CD4-positive, alpha-beta memory T cell (primary cell): ENCODE results near the gene PRMT1. TPM values are rescaled to one million over a fixed set of nuclear protein-coding genes. Genes with fewer than 3 reads are reported as not detected.
A peak's percentile ranks its signal among the peaks of the same experiment; 100 is the strongest.

ENCODE experiments used
- CTCF ChIA-PET: fragments of 350-600 bp; sonication (Branson Sonifier 250); formaldehyde crosslinking; loops from one replicate; lab custom pipeline; 2021; ENCODE audit warnings: inconsistent platforms; ENCODE audit not compliant: partially characterized antibody; lab: Charles Lee
- POLR2A ChIA-PET: fragments of 350-600 bp; sonication (Branson Sonifier 250); formaldehyde crosslinking; loops from one replicate; lab custom pipeline; 2021; ENCODE audit not compliant: partially characterized antibody; lab: Charles Lee
- DNase-seq, 5 donors: peaks; one replicate each; pipeline versions ENCODE4 v3.0.0 to v3.0.0-alpha.2; 2020 to 2022; ENCODE audit warnings: mixed read lengths in 1 of 5
- H3K27ac ChIP-seq: one replicate; pipeline ENCODE4 v1.7.0; 2013; ENCODE audit warnings: low read depth, low read length
- H3K27me3 ChIP-seq: 2 replicates; pipeline ENCODE4 v1.7.0; 2013; ENCODE audit warnings: mild to moderate bottlenecking, low read length, moderate library complexity; ENCODE audit not compliant: insufficient read depth
- H3K36me3 ChIP-seq: 2 replicates; pipeline ENCODE4 v1.7.0; 2013; ENCODE audit warnings: mild to moderate bottlenecking, low read length, moderate library complexity; ENCODE audit not compliant: insufficient read depth
- H3K4me1 ChIP-seq: 2 replicates; pipeline ENCODE4 v1.7.0; 2013; ENCODE audit warnings: mild to moderate bottlenecking, low read length, moderate library complexity; ENCODE audit not compliant: insufficient read depth
- H3K4me3 ChIP-seq, 2 donors: one replicate each; pipeline ENCODE4 v1.7.0; 2013; ENCODE audit warnings: low read length in 2 of 2, mild to moderate bottlenecking in 1 of 2
- H3K9me3 ChIP-seq, 2 donors: one replicate each; pipeline ENCODE4 v1.7.0; 2013; ENCODE audit warnings: low read length in 2 of 2, control low read depth in 1 of 2; ENCODE audit not compliant: control insufficient read depth in 1 of 2
- H3K27ac Mint-ChIP-seq, 7 donors: one replicate each; pipeline ENCODE4 v1.8.0; 2020 to 2021; ENCODE audit warnings: mixed read lengths in 7 of 7, mild to moderate bottlenecking in 6 of 7, inconsistent platforms in 3 of 7, moderate library complexity in 3 of 7
- H3K27me3 Mint-ChIP-seq, 2 donors: one replicate each; pipeline ENCODE4 v1.8.0; 2020 to 2021; ENCODE audit warnings: mixed read lengths in 2 of 2
- H3K36me3 Mint-ChIP-seq, 2 donors: one replicate each; pipeline ENCODE4 v1.8.0; 2020 to 2021; ENCODE audit warnings: mixed read lengths in 2 of 2, inconsistent platforms in 1 of 2, mild to moderate bottlenecking in 1 of 2
- H3K4me1 Mint-ChIP-seq, 4 donors: one replicate each; pipeline ENCODE4 v1.8.0; 2020 to 2021; ENCODE audit warnings: mixed read lengths in 4 of 4, mild to moderate bottlenecking in 1 of 4
- H3K4me3 Mint-ChIP-seq, 8 donors: one replicate each; pipeline ENCODE4 v1.8.0; 2020 to 2021; ENCODE audit warnings: mixed read lengths in 8 of 8, mild to moderate bottlenecking in 7 of 8, moderate library complexity in 6 of 8, inconsistent platforms in 3 of 8
- H3K9me3 Mint-ChIP-seq, 8 donors: one replicate each; pipeline ENCODE4 v1.8.0; 2020 to 2021; ENCODE audit warnings: mixed read lengths in 8 of 8, mild to moderate bottlenecking in 5 of 8, inconsistent platforms in 3 of 8, moderate library complexity in 1 of 8
- intact Hi-C: fragments of 100-400 bp; cut with micrococcal nuclease; formaldehyde crosslinking; loops from one replicate; pipeline ENCODE4 v1.15.1; 2023
- polyA plus RNA-seq, 2 donors: library from polyadenylated mRNA; unstranded; fragments of 300-500 nt; fragmentation: Illumina TruSeq; gene quantifications; one replicate each; pipeline ENCODE4 v1.2.3, GENCODE V29; 2021
- total RNA-seq, 2 experiments: library from RNA; stranded (reverse); gene quantifications; one replicate each; pipeline ENCODE4 v1.2.3, GENCODE V29; 2021

The PRMT1 gene
- total and polyA plus RNA-seq, 4 experiments from 2014 or later = 76.6 to 213 (median 116) TPM

DNA sequence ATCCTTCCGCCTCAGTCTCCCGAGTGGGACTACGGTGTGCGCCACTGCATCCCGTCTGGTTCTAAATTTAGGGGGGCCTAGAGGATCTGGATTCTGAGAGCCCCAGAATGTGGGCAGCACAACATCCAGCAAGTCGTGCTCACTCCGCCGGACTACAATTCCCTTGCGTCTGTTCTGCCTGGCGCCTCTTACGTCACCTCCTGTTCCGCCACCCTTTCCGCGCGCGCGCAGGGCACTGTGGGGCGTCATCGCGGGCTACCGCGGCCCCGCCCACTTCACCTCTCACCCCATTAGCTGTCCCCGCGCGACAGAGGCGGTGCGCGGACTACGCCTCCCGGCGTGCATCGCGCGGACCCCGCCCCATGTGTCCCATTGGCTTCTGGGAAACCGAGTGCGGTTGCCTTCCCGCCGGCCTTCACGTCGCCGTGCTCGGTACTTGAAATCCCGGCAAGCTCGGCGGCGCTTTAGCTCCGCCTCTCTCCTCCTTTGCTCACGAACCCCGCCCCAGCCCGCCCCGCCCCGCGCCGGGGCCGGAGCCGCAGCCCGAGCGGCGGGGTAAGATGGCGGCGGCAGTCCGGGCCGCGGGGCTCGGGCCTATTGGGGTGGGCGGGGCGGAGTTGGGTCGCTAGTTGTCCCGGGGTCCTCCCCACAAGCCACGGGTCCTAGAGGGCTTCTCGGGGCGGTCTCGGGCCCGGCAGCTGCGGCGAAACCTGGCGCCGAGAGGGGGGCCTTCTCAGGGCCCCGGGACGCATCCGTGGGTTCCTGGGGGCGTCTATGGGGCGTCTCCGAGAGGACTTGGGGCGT, 35.2 kb upstream of the PRMT1 start, which contains the start of gene SCAF1:
Gene SCAF1, plus strand, starts transcription at position 522 of the 804 bp plus-strand sequence. CDS start 2,818 bp downstream, outside the sequence.
- H3K27me3 ChIP-seq = no peaks in the 10 kb centered on the region
- peak within 1 kb of the TSS; percentile 96 to 100 (median 99) for H3K27ac Mint-ChIP-seq
- no peaks in the 10 kb centered on the region for H3K9me3 Mint-ChIP-seq
- peaks cover 64% of the 10 kb centered on the region for H3K4me1 ChIP-seq
- ChIA-PET POLR2A (interaction anchor here (0.6 to 5.0 kb wide), 19 partner anchors 14 to 677 kb away, joined by 3 to 146 read pairs (median 5); partner anchors contain the start of genes AKT1S1, ALDH16A1, BCL2L12 and FTL), CTCF (interaction anchor here (1.0 to 3.1 kb wide), 6 partner anchors 23 to 62 kb away, joined by 3 to 18 read pairs (median 8); partner anchors contain the start of gene NOSIP)
- H3K27me3 Mint-ChIP-seq = no peaks in the 10 kb centered on the region
- peaks cover 15% of the 10 kb centered on the region for H3K36me3 ChIP-seq
- H3K9me3 ChIP-seq = no peaks in the 10 kb centered on the region
- H3K4me3 ChIP-seq = peak within 1 kb of the TSS; percentile 73 to 79
- peak within 1 kb of the TSS; percentile 97 for H3K27ac ChIP-seq
- H3K4me1 Mint-ChIP-seq = peaks cover 47 to 79% (median 58%) of the 10 kb centered on the region in 4 donors
- H3K4me3 Mint-ChIP-seq = peak within 1 kb of the TSS; percentile 89 to 95 (median 92)
- H3K36me3 Mint-ChIP-seq = peaks cover 3 to 29% of the 10 kb centered on the region in 2 donors
- peak; percentile 99 to 100 (median 100) for DNase-seq
- intact Hi-C loops = loop anchor here (1.0 to 5.0 kb wide), 8 partner anchors 23 to 1320 kb away; partner anchors contain the start of genes ALDH16A1, BCL2L12, GYS1 and IRF3

DNA sequence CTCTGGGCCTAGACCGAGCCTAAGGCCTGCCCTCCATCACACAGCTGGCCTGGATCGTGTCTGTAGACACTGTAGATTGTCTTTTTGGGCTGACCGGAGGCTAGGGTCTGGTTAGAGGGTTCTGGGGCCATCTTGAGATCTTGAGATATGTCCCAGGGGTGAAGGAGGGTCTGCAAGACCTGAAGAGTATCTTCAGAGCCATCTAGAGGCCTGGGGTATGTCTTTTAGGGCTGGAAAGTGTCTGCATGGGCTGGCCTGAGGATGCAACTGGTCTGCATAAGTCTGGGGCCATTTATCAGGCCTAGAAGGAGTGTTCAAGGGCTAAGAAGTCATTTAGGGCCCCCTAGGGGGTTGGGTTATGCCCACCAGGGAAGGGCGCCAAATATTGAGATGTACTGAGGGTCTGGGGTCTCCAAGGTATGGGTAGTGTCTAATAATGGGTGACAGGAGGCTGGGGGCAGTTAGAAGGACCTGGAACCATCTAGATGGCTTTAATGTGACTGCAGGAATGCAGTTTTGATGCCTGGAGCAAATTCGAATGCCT, 34.5 kb upstream of the PRMT1 start:
- no peaks in the 10 kb centered on the region for H3K9me3 ChIP-seq
- H3K27me3 ChIP-seq = no peaks in the 10 kb centered on the region
- Mint-ChIP-seq H3K27ac (peak overlapping the region; percentile 93 to 99 (median 97)), H3K4me3 (peak overlapping the region; percentile 89 to 95 (median 92)), H3K27me3 (no peaks in the 10 kb centered on the region), H3K36me3 (peaks cover 3 to 35% of the 10 kb centered on the region in 2 donors), H3K4me1 (peaks cover 46 to 82% (median 57%) of the 10 kb centered on the region in 4 donors), H3K9me3 (no peaks in the 10 kb centered on the region)
- ChIA-PET POLR2A (interaction anchor here (0.6 to 5.0 kb wide), 17 partner anchors 16 to 677 kb away, joined by 3 to 146 read pairs (median 8); partner anchors contain the start of genes AKT1S1, BCL2L12, FTL and IRF3), CTCF (interaction anchor here (1.0 to 3.1 kb wide), 7 partner anchors 13 to 62 kb away, joined by 3 to 18 read pairs (median 5); partner anchors contain the start of gene NOSIP)
- no peak for DNase-seq
- peaks cover 64% of the 10 kb centered on the region for H3K4me1 ChIP-seq
- intact Hi-C loops = loop anchor here (1.0 to 5.0 kb wide), 4 partner anchors 23 to 1320 kb away; partner anchors contain the start of genes BCL2L12, IRF3 and LMTK3
- peak overlapping the region; percentile 63 to 79 for H3K4me3 ChIP-seq
- peak overlapping the region; percentile 97 for H3K27ac ChIP-seq
- H3K36me3 ChIP-seq = peaks cover 21% of the 10 kb centered on the region

DNA sequence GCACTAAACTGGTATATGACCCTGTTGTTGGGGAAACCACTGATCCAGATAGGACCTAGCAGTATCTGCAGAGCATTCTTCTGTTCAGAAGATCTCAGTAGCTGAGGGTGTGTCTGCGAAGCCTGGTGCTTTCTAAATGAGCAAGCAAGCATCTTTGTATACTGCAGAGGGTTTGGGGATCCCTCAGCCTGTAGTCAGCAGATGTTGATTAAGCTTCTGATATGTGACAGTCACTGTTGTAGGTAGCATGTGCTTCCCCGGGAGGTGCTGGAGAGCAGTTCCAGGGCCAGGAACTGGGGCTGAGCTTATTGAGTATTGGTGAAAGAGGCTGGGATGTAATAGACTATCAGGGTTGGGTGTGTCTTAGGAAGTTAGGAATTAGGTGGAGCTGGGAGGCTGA, 33.6 kb upstream of the PRMT1 start:
- CTCF ChIA-PET = interaction anchor here (1.5 to 3.1 kb wide), 3 partner anchors 12 to 32 kb away, joined by 5 to 18 read pairs (median 10); no protein-coding TSS in a partner anchor
- Mint-ChIP-seq H3K9me3 (no peaks in the 10 kb centered on the region), H3K4me3 (peak overlapping the region; percentile 66 to 95 (median 92)), H3K27me3 (no peaks in the 10 kb centered on the region), H3K36me3 (peaks cover 3 to 38% of the 10 kb centered on the region in 2 donors), H3K27ac (peak overlapping the region; percentile 82 to 99 (median 96)), H3K4me1 (peaks cover 40 to 74% (median 51%) of the 10 kb centered on the region in 4 donors)
- H3K27me3 ChIP-seq = no peaks in the 10 kb centered on the region
- peak overlapping the region; percentile 97 for H3K27ac ChIP-seq
- peak in 1 of 5 donors; percentile 24 for DNase-seq
- peaks cover 55% of the 10 kb centered on the region for H3K4me1 ChIP-seq
- peaks cover 21% of the 10 kb centered on the region for H3K36me3 ChIP-seq
- intact Hi-C loops = loop anchor here (5.0 kb wide), 2 partner anchors 1131 to 1321 kb away; partner anchors contain the start of gene LMTK3
- POLR2A ChIA-PET = interaction anchor here (0.7 to 4.9 kb wide), 6 partner anchors 11 to 63 kb away, joined by 3 to 146 read pairs (median 9); partner anchors contain the start of genes BCL2L12, IRF3, NOSIP and PRRG2
- H3K9me3 ChIP-seq = no peaks in the 10 kb centered on the region
- no peak overlapping the region for H3K4me3 ChIP-seq

DNA sequence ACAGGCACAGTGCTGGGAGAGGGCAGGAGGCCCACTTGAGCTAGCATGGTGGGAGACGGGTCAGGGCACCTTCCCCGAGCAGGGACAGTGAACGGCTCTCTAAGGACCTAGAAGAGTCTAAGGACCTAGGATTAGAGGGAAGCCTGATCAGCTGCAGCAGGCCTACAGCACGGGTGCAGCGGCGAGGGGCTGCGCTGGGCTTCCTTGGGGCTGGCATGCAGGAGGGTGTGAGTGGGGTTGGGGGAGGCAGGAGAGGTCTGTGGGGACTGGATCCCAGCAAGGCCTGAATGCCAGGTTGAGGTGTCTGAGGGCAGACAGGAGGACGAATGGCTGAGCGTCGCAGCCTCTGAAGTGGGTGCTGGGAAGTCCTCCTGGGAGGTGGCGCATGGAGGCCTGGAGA, 31.5 kb upstream of the PRMT1 start:
- DNase-seq = peak in 1 of 5 donors; percentile 6
- H3K36me3 Mint-ChIP-seq = peaks cover 7 to 49% of the 10 kb centered on the region in 2 donors
- POLR2A ChIA-PET = interaction anchor here (1.1 to 1.6 kb wide), 2 partner anchors 18 to 231 kb away, joined by 3 to 7 read pairs; no protein-coding TSS in a partner anchor
- H3K4me3 ChIP-seq = no peak overlapping the region
- no peaks in the 10 kb centered on the region for H3K9me3 Mint-ChIP-seq
- peaks cover 41% of the 10 kb centered on the region for H3K4me1 ChIP-seq
- no peak overlapping the region for H3K4me3 Mint-ChIP-seq
- peaks cover 31 to 55% (median 35%) of the 10 kb centered on the region in 4 donors for H3K4me1 Mint-ChIP-seq
- H3K27ac ChIP-seq = no peak overlapping the region
- H3K9me3 ChIP-seq = no peaks in the 10 kb centered on the region
- H3K27me3 Mint-ChIP-seq = no peaks in the 10 kb centered on the region
- CTCF ChIA-PET = interaction anchor here (1.5 kb wide), 1 partner anchor 30 kb away, joined by 4 read pairs; no protein-coding TSS in a partner anchor
- H3K36me3 ChIP-seq = peaks cover 30% of the 10 kb centered on the region
- intact Hi-C loops = no loop called here
- H3K27me3 ChIP-seq = no peaks in the 10 kb centered on the region
- H3K27ac Mint-ChIP-seq = peak overlapping the region in 2 of 7 donors; percentile 7 to 53

DNA sequence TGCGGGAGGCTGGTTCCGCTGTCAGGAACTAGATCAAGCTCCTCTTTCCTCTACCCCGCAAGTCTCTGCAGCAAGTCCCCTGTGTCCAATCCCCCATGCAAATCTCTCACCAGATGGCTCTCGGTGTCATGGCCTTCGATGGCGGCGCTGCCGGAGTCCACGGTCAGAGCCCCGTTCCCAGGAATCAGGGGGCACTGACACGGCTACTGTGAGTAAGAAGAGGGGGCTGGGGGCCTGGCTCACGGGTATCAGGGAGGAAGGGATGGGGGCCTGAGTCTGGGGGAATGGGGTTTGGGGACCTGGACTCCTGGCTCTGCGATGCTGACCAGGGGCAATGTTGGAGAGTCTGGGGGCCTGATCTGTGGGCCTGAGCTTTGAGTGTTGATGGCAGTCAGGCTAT, 31.1 kb upstream of the PRMT1 start:
- Mint-ChIP-seq H3K4me3 (no peak overlapping the region), H3K4me1 (peaks cover 27 to 51% (median 31%) of the 10 kb centered on the region in 4 donors), H3K36me3 (peaks cover 7 to 49% of the 10 kb centered on the region in 2 donors), H3K27ac (no peak overlapping the region), H3K27me3 (no peaks in the 10 kb centered on the region), H3K9me3 (no peaks in the 10 kb centered on the region)
- no peaks in the 10 kb centered on the region for H3K27me3 ChIP-seq
- intact Hi-C loops = no loop called here
- H3K9me3 ChIP-seq = no peaks in the 10 kb centered on the region
- ChIA-PET POLR2A (interaction anchor here (1.1 to 1.6 kb wide), 2 partner anchors 18 to 231 kb away, joined by 3 to 7 read pairs; no protein-coding TSS in a partner anchor), CTCF (interaction anchor here (1.5 kb wide), 1 partner anchor 30 kb away, joined by 4 read pairs; no protein-coding TSS in a partner anchor)
- no peak for DNase-seq
- peaks cover 37% of the 10 kb centered on the region for H3K4me1 ChIP-seq
- no peak overlapping the region for H3K27ac ChIP-seq
- peaks cover 31% of the 10 kb centered on the region for H3K36me3 ChIP-seq
- H3K4me3 ChIP-seq = no peak overlapping the region

DNA sequence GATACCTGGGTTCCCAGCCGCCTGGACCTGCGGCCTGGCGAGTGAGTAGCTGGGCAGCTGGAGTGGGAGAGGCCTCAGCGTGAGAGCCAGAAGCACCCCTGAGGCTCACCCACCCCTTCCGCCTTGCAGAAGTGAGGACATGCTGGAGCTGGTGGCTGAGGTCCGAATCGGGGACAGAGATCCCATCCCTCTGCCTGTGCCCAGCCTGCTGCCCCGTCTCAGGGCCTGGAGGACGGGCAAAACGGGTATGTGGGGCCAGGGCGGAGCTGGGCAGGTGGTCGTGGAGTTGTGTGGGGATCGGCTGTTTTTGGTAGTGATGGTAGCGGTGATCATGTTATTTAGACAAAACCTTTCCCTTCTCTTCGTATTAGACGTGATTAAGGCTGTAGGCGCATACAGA, 30.5 kb upstream of the PRMT1 start:
- peak overlapping the region in 4 of 7 donors; percentile 54 to 68 (median 56) for H3K27ac Mint-ChIP-seq
- peaks cover 31% of the 10 kb centered on the region for H3K4me1 ChIP-seq
- no peaks in the 10 kb centered on the region for H3K9me3 Mint-ChIP-seq
- CTCF ChIA-PET = no interaction called here
- DNase-seq = no peak
- H3K4me3 Mint-ChIP-seq = peak overlapping the region in 1 of 8 donors; percentile 15
- H3K4me3 ChIP-seq = no peak overlapping the region
- H3K36me3 ChIP-seq = peaks cover 31% of the 10 kb centered on the region
- peaks cover 25 to 47% (median 27%) of the 10 kb centered on the region in 4 donors for H3K4me1 Mint-ChIP-seq
- intact Hi-C loops = no loop called here
- H3K27me3 Mint-ChIP-seq = no peaks in the 10 kb centered on the region
- H3K36me3 Mint-ChIP-seq = peaks cover 7 to 48% of the 10 kb centered on the region in 2 donors
- no peaks in the 10 kb centered on the region for H3K9me3 ChIP-seq
- no peak overlapping the region for H3K27ac ChIP-seq
- no peaks in the 10 kb centered on the region for H3K27me3 ChIP-seq
- POLR2A ChIA-PET = interaction anchor here (1.6 kb wide), 1 partner anchor 17 kb away, joined by 7 read pairs; no protein-coding TSS in a partner anchor
